HepG2 (cell line): ENCODE measurements around the gene GLIS1. TPM values are rescaled to one million over a fixed set of nuclear protein-coding genes. Genes with fewer than 3 reads are reported as not detected.

ENCODE experiments used
- ATAC-seq: fragments of 200-7000 bp; cut with Tn5 transposase; 3 replicates; pipeline ENCODE4 v1.9.1; 2020; ENCODE audit warnings: mild to moderate bottlenecking, moderate library complexity
- BruUV-seq: library from RNA; stranded (reverse); fragments of 400-500 nt; replicated peaks from 2 replicates; lab custom pipeline; 2021; lab: Mats Ljungman, UMichigan
- CTCF ChIA-PET: fragments of 300-600 bp; formaldehyde crosslinking; extraction: SDS; loops from one replicate; lab custom pipeline; 2021; ENCODE audit warnings: low total read pairs, inconsistent platforms, low intra/inter-chr PET ratio; lab: Yijun Ruan, JAX
- POLR2A ChIA-PET: fragments of 350-600 bp; sonication (Branson Sonifier 250); formaldehyde crosslinking; loops from one replicate; lab custom pipeline; 2020; ENCODE audit warnings: antibody characterized with exemption, inconsistent platforms; lab: Yijun Ruan, JAX
- DNase-seq: peaks from one replicate; pipeline ENCODE4 v3.0.0-alpha.2; 2015; ENCODE audit warnings: low spot score
- FAIRE-seq: peaks from 3 replicates; lab custom pipeline; 2011; peaks lifted over from hg19 to GRCh38; lab: Jason Lieb, UNC
- H2AFZ ChIP-seq: one replicate; pipeline ENCODE4 v1.6.1; 2011; ENCODE audit warnings: low read length, inconsistent platforms
- H3K27ac ChIP-seq: fragments of 300-600 bp; 3 replicates; pipeline ENCODE4 v1.8.0; 2011; ENCODE audit warnings: mixed run types, mild to moderate bottlenecking, mixed read lengths, low read length, inconsistent platforms; ENCODE audit not compliant: insufficient read depth; ENCODE audit errors: extremely low read length
- H3K27me3 ChIP-seq, 2 experiments: fragments of 200-600 bp in 1 of 2; 2 replicates in 1 of 2; 3 replicates in 1 of 2; pipeline versions ENCODE4 v1.6.0 to v1.8.0; 2011; ENCODE audit warnings: low read length in 2 of 2, mild to moderate bottlenecking in 2 of 2, moderate library complexity in 2 of 2, inconsistent platforms in 1 of 2; ENCODE audit not compliant: insufficient read depth in 2 of 2, control insufficient read depth in 1 of 2
- H3K36me3 ChIP-seq, 2 experiments: fragments of 200-600 bp in 1 of 2; replicated peaks in 1 of 2; 2 replicates in 1 of 2; 3 replicates in 1 of 2; pipeline versions ENCODE4 v1.5.1 to v1.8.0; 2011; ENCODE audit warnings: low read length in 2 of 2, inconsistent platforms in 1 of 2; ENCODE audit not compliant: insufficient read depth in 2 of 2, control insufficient read depth in 1 of 2
- H3K4me1 ChIP-seq: 2 replicates; pipeline ENCODE4 v1.5.1; 2012; ENCODE audit warnings: low read length, inconsistent platforms; ENCODE audit not compliant: insufficient read depth
- H3K4me2 ChIP-seq: 2 replicates; pipeline ENCODE4 v1.6.0; 2011; ENCODE audit warnings: low read depth, low read length, inconsistent platforms
- H3K4me3 ChIP-seq, 3 experiments: fragments of 200-600 bp in 1 of 3; sonication (generic), shearing (Covaris generic) in 1 of 3; replicated peaks in 1 of 3; 2 replicates each; pipeline ENCODE4 v1.5.1; 2011 to 2016; ENCODE audit warnings: low read length in 3 of 3, inconsistent platforms in 2 of 3, low read depth in 2 of 3, mild to moderate bottlenecking in 2 of 3, control low read depth in 1 of 3, mixed read lengths in 1 of 3; ENCODE audit not compliant: insufficient read depth in 1 of 3
- H3K79me2 ChIP-seq: one replicate; pipeline ENCODE4 v1.6.1; 2011; ENCODE audit warnings: low read length, inconsistent platforms; ENCODE audit not compliant: insufficient read depth
- H3K9ac ChIP-seq: 2 replicates; pipeline ENCODE4 v1.6.0; 2011; ENCODE audit warnings: mild to moderate bottlenecking, low read depth, low read length, inconsistent platforms; ENCODE audit not compliant: insufficient read depth
- H3K9me3 ChIP-seq: 2 replicates; pipeline ENCODE4 v1.5.1; 2012; ENCODE audit warnings: mild to moderate bottlenecking, low read length
- H4K20me1 ChIP-seq: 2 replicates; pipeline ENCODE4 v1.6.0; 2011; ENCODE audit warnings: inconsistent platforms, mild to moderate bottlenecking, low read length, moderate library complexity; ENCODE audit not compliant: insufficient read depth
- BORCS8-MEF2B ChIP-seq: sonication (generic); formaldehyde crosslinking; IDR thresholded peaks from 2 replicates; pipeline ENCODE4 v1.8.0; 2022; ENCODE audit warnings: mild to moderate bottlenecking, missing genetic modification reagents
- CREB3 ChIP-seq: sonication (generic); formaldehyde crosslinking; IDR thresholded peaks from 2 replicates; pipeline ENCODE4 v1.5.0; 2020; ENCODE audit warnings: missing genetic modification reagents
- HNF1A ChIP-seq, 2 experiments: sonication (generic) in 1 of 2; formaldehyde crosslinking in 1 of 2; IDR thresholded peaks; 2 replicates each; pipeline versions ENCODE4 v1.4.0 to v1.6.1; 2016 to 2020; ENCODE audit warnings: borderline replicate concordance in 1 of 2, low read depth in 1 of 2, mild to moderate bottlenecking in 1 of 2, missing genetic modification reagents in 1 of 2
- MED13 ChIP-seq: sonication (generic); formaldehyde crosslinking; IDR thresholded peaks from 2 replicates; pipeline ENCODE4 v1.5.0; 2020; ENCODE audit warnings: missing genetic modification reagents
- NPAS2 ChIP-seq: sonication (generic); formaldehyde crosslinking; IDR thresholded peaks from 2 replicates; pipeline ENCODE4 v1.8.0; 2022; ENCODE audit warnings: mild to moderate bottlenecking, missing genetic modification reagents, borderline replicate concordance
- U2AF2 ChIP-seq: fragments of 200-400 bp; formaldehyde crosslinking; IDR thresholded peaks from 2 replicates; pipeline ENCODE4 v1.6.1; 2017; ENCODE audit warnings: low read depth, mild to moderate bottlenecking, low read length
- ZNF124 ChIP-seq: sonication (generic); formaldehyde crosslinking; IDR thresholded peaks from 2 replicates; pipeline ENCODE4 v1.4.0; 2020; ENCODE audit warnings: missing genetic modification reagents
- ZNF510 ChIP-seq: sonication (generic); formaldehyde crosslinking; IDR thresholded peaks from 2 replicates; pipeline ENCODE4 v1.4.0; 2020; ENCODE audit warnings: low read depth, mild to moderate bottlenecking, missing genetic modification reagents
- ZNF576 ChIP-seq: sonication (generic); formaldehyde crosslinking; IDR thresholded peaks from 2 replicates; pipeline ENCODE4 v1.4.0; 2020; ENCODE audit warnings: mild to moderate bottlenecking, missing genetic modification reagents
- ZNF616 ChIP-seq: sonication (generic); formaldehyde crosslinking; IDR thresholded peaks from 2 replicates; pipeline ENCODE4 v1.5.0; 2020; ENCODE audit warnings: low read depth, mild to moderate bottlenecking, missing genetic modification reagents
- ZNF883 ChIP-seq: sonication (generic); formaldehyde crosslinking; IDR thresholded peaks from 2 replicates; pipeline ENCODE4 v1.5.1; 2020; ENCODE audit warnings: mild to moderate bottlenecking, missing genetic modification reagents; ENCODE audit errors: not compliant biosample characterization
- WGBS: methylation state at CpG from one replicate; pipeline ENCODE4 v1.1.6; 2017; ENCODE audit warnings: low lambda C conversion rate; 5-methylcytosine and 5-hydroxymethylcytosine counted together
- in situ Hi-C: cut with HindIII; loops from 2 replicates; pipeline ENCODE4 v1.10.0; 2017; ENCODE audit warnings: low pct_unique_long_range_greater_than_20kb; ENCODE audit not compliant: extremely low pct_ligation_motif_present
- intact Hi-C: fragments of 100-400 bp; cut with micrococcal nuclease; formaldehyde crosslinking; loops from one replicate; pipeline ENCODE4 v1.10.0; 2022; ENCODE audit not compliant: unreplicated experiment
- polyA plus RNA-seq, 8 experiments: library from polyadenylated mRNA; depleted of rRNA in 3 of 8; stranded (reverse) in 7 of 8; unstranded in 1 of 8; fragments of >200 nt; fragmentation: Illumina TruSeq in 4 of 8; extraction: Trizol in 4 of 8; gene quantifications; 2 replicates each; pipeline versions ENCODE4 v1.2.1 to v1.2.3, GENCODE V29; 2011 to 2016; ENCODE audit warnings: low read depth in 4 of 8, missing spikeins in 1 of 8, mixed read lengths in 1 of 8; ENCODE audit not compliant: insufficient read depth in 1 of 8
- total RNA-seq, 5 experiments: library from RNA; depleted of rRNA; stranded (reverse); fragments of >200 nt; fragmentation: Illumina TruSeq; extraction: Trizol; gene quantifications; 2 replicates each; pipeline ENCODE4 v1.2.3, GENCODE V29; 2016; ENCODE audit warnings: low read depth in 1 of 5

GLIS1 gene
- total and polyA plus RNA-seq, 2 of the 13 experiments (the other 11 are each of a cell fraction or from before 2014, with no cell fraction given), result 0.03 TPM; not detected in 1

- Histone ChIP-seq H3K4me2 (no peak overlapping the region), H3K36me3 (no peaks in the 10 kb centered on the region), H3K4me1 (no peaks in the 10 kb centered on the region), H3K9ac (no peak overlapping the region), H3K4me3 (no peak overlapping the region), H4K20me1 (no peaks in the 10 kb centered on the region), H3K27me3 (peaks cover 3 to 17% of the 10 kb centered on the region in 2 experiments; a peak in 4 of 5 replicates), H3K27ac (no peak overlapping the region), H3K9me3 (no peaks in the 10 kb centered on the region), H3K79me2 (no peaks in the 10 kb centered on the region), H2AFZ (no peak overlapping the region)
- no TSS peak for BruUV-seq
- intact Hi-C loops (no loop called here), in situ Hi-C loops (no loop called here)
- TF ChIP-seq HNF1A (IDR thresholded peaks at IDR 0.05; ENCODE audit: low read depth) (no peak), HNF1A (CRISPR knock-in tag; IDR thresholded peaks at IDR 0.05; ENCODE audit: borderline replicate concordance) (no peak), ZNF510 (no peak), ZNF576 (CRISPR knock-in tag) (no peak), ZNF124 (no peak), CREB3 (CRISPR knock-in tag) (no peak), U2AF2 (no peak), ZNF616 (no peak), BORCS8-MEF2B (no peak), MED13 (CRISPR knock-in tag) (no peak), ZNF883 (no peak), NPAS2 (no peak)
- FAIRE-seq, result no peak
- DNase-seq, result no peak
- ATAC-seq, result no peak
- ChIA-PET CTCF (no interaction called here), POLR2A (no interaction called here)
- 34% methylated on average over 5 of the region's 11 CpGs for WGBS
Measured at GRCh38 chr1:53554592-53555305, 184.2 kb downstream of the GLIS1 start.
